UCSD-AML1 (cell line): ENCODE results near the gene ATP2B2.

Experiments
- DNase-seq: peaks from one replicate; lab custom pipeline; 2025; ENCODE audit not compliant: unreplicated experiment; lab: John Stamatoyannopoulos, UW

The ATP2B2 gene

DNA sequence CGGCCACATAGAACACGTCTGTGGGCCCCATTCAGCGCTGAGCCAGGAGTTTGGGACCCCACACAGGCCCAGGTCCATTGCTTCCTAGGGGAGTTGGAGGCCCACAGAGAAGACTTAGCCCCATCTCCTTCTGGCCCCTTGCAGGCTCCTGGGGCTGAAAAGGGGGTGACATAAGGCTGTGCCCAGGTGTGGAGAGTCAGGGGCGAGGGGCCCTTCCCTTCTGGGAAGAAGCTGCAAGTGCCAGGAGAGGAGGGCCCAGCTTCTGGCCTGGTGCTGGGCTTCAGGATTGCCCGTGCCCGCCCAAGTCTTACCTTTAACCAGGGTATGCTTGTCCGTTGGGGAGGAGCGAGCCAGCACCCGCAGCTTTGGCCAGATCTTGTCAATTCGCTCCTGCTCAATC is 155.6 kb downstream of the ATP2B2 start:
- no peak for DNase-seq

- DNase-seq, result no peak
These were observed 157.0 kb downstream of the ATP2B2 start for GRCh38 chr3:10348404-10348721.

- no peak for DNase-seq
These were observed 157.6 kb downstream of the ATP2B2 start for GRCh38 chr3:10347648-10348403.

- DNase-seq, result no peak
These were observed 159.5 kb downstream of the ATP2B2 start for GRCh38 chr3:10345911-10346310.

GRCh38 chr3:10344944-10345575 is 160.3 kb downstream of the ATP2B2 start:
- no peak for DNase-seq

DNA sequence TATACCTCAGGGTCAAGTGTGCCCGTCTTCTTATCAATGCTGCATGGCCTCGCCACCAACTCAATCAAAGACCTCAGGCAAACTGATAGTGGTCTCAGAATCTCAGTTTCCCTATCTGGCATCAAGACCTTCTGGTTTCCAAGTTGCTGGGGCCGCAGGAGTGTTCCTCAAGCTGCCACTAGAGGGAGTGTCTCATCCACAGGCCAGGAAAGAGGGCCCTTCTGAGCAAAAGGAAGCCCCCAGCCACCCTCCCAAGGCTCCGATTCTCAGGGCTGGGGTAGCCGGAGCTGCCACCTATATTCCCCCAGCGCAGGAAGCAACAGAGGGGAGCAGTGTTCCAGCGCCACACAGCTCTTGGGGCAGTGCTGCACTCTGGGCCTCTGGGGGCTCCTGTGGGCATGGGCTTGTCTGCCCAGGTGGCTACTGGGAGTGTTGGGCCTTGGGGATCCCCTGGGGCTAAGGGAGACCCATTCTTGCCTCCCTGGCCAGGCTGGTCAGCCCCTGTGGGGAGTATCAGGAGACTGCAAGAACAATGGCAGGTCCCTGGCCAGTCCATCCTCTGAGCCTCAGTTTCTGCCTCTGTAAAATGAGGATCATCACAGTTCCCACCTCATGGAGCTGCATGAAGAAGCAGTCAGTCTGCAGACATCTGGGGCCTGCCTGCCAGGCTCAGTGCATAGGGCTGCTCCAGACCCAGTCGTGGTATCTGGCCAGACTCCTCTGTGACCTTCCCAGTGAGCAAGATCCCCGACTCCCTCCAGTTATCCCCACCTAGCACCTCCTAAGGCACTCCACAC is 161.0 kb downstream of the ATP2B2 start:
- peak; percentile 50 for DNase-seq

GRCh38 chr3:10343526-10343925 is 161.9 kb downstream of the ATP2B2 start:
- no peak for DNase-seq

GRCh38 chr3:10342781-10343180 is 162.6 kb downstream of the ATP2B2 start:
- no peak for DNase-seq

GRCh38 chr3:10341901-10342398 is 163.4 kb downstream of the ATP2B2 start:
- no peak for DNase-seq

- no peak for DNase-seq
These were observed 164.9 kb downstream of the ATP2B2 start for GRCh38 chr3:10340476-10340875.

DNA sequence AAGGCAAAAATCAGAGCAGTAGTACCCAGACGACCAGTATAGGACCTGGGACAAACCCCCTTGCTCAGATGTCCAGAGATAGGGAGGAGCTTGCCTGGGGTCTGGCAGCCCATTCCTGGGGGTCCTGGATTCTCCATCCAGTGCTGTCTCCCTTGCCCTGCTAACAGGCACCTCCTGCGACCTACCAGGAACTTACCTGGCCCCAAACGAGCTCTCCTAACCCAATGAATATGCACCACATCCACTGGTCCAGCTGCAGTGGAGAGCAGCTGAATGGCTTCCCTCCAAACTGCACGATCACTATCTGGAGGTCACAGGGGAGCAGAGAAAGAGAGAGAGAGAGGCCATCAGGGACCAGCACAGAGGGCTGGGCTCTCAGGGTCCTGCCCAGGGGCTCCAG is 165.3 kb downstream of the ATP2B2 start:
- DNase-seq, result no peak

GRCh38 chr3:10339376-10339955 is 165.9 kb downstream of the ATP2B2 start:
- no peak for DNase-seq

DNA sequence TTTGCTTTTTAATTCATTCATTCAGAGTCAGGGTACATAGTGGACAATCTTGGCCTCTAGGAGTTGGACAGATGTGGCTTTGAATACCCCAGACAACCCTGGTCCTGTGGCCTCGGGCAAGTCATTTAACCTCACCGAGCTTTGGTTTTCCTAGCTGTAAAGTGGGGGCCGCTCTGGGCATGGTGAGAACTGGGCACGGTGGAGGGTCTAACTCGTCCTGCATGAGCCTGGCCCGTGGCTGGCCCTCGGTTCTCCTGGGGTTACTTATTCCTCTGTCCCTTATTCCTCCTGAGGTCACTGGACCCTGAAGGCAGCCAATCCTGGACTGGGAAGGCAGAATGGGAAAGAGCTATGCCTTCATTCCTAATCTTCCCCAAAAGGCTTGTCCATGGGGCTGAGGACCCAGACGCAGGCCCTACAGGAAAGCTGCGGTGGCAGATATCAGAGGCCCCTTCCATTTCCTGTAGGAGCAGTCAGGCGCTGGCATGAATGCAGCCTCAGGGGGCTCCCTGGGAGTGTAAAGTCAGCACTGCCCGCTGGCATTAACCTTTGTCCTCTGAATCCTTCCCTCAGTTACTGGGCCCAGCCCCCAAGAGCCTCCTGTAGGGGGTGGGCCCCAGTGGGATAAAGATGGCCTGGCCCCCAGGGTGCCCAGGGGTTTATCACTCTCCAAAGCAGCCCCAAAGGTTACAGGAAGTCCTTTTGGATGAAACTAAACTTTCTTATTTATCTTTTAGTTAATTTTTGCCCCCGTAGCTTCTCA is 166.6 kb downstream of the ATP2B2 start:
- DNase-seq, result peak; percentile 75

- no peak for DNase-seq
These were observed 167.3 kb downstream of the ATP2B2 start for GRCh38 chr3:10338164-10338470.

DNA sequence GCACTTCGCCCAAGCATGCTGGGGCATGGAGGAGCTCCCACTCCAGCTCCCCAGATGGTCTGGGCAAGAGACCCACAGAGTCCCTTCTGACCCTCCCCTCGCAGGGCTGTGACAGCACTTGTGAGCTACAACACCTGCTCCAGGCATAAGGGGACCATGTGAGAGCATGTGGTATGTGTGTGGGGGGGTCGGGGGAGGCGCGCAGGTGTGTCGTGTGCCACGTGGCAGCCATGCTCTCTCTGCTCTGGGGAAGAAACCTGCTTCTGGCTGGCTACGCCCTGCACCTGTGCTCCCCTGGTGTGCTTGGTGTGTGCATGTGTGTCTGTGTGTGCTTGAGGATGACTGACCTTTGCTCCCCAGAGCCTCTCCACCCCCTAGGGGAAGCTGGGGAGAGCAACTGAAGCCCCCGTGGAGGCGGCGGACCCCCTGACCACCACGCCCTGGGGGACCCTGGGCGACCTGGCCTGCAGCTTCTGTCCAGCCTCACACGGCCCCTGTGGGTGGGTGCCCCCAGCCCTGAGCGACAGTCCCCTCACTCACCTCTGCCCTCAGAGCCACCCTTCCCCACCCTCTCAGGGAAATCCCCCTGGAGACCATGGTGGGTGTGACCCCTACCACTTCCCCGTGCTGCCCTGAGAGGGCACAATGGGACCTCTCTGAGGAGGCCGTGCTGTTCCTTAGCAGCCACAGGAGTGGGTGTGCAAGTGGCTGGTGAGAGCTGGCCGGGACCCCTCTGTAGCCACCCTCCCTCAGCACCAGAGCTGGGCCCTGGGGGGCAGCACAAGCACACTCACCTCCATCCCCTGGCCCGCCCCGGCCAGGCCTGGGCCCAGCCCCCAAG is 167.8 kb downstream of the ATP2B2 start:
- DNase-seq, result no peak

GRCh38 chr3:10336761-10337160 is 168.6 kb downstream of the ATP2B2 start:
- no peak for DNase-seq

DNA sequence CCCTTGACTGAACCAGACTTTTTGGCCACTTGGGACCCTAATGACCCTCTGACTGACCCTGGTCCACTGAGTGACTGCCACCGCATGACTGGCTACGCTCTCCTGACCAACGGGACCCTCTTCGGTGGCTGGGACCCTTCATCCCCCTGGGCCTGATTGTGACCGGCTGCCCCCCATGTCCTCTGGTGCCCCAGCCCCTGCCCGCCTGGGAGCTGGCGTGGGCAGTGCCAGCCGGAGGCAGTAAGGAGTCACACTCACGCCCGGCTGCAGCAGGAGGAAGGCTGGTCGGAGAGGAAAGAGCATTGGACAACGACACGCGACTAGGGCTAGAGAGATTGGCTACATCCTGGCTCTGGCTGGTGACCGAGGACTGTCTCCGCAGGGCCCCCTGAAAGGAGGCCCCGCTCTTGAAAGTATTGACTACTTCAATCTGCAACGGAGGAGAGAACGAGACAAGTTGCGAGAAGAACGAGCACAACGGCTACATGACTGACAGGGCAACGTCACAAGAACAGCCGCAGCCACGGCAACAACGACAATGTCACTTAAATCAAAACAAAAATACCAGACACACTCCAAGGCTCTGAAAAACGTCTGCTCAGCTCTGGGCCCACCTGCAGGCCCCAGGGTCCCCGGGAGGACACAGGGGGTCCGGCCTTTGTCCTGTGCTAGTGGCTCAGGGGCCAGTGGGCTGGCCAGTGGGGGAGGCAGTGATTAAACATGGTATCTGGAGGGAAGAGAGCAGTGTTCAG is 169.3 kb downstream of the ATP2B2 start:
- no peak for DNase-seq

DNA sequence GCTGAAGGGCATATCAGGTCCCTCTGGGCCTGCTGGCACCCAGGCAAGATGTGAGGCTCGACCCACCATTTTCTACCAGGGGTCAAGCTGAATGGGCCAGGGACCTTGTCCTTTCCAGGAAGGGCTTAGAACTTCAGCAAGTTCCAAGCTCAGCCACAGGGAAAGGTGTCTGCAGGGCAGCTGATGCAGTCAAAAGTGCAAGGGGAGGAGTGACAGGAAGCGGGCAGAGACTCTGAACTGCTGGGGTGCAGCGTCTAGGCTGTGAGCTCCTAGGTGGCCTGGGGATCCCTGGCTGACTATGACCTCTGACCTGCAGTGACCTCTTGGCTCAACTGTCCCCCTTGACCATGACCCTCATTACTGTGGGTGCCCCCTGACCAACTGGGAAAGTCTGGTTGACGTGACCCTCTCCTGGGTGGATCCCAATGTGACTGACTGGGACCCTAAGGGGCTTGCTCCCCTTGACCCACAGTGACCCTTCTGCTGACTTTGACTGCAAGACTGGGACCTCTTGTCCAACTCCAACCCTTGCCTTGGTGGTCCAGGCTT is 170.1 kb downstream of the ATP2B2 start:
- no peak for DNase-seq

DNA sequence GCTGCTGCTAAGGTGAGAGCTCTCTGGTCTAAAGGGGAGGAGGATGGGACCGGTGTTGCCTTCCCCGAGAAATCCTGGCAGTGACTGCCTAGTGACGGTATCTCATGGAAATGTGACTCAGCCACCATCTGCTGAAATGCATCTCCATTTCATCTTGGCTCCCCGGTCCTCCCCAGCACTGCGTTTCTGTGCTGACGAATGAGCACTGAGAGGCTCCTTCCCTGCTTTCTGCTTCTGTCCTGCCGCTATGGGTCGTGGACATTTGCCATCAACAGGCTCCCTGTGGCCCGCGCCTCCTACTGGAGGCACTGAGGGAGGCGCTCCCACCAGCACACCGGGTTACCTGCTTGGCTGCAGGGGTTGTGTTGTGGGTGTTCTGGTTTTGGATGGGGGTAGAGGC is 170.9 kb downstream of the ATP2B2 start:
- DNase-seq, result no peak
